ENCODE results near the gene GUCA1A.
A peak's percentile ranks its signal among the peaks of the same experiment; 100 is the strongest.

GUCA1A gene

DNA sequence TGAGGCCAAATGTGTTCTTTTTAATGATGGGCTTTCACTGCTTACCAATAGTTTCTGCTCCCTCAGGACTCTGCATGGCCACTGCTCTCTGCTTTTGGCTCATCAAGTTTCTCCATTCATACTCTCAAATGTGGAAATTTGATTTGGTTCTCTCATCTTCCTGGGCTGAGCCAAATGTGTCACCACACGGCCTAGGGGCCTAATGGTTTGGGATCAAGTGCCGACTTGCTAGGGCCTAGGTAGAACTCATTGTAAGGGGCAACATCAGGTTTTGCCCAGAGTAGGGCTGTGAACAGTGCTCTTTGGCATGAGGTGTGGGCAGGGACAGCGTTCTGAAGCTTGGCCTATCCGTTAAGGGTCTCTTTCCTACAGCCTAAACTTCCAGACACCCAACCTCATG, 48.4 kb downstream of the GUCA1A start:
- DNase-seq (ENCODE audit: extremely low spot score) = no peak
- TF ChIP-seq CTCF (IDR thresholded peaks at IDR 0.05; ENCODE audit: control extremely low read depth, extremely low read depth, low read depth, missing control alignments) = no peak
- ChIA-PET CTCF (interaction anchor here (1.1 to 1.6 kb wide), 2 partner anchors 178 to 326 kb away, joined by 3 read pairs; no protein-coding TSS in a partner anchor), POLR2A (no interaction called here)

- ChIA-PET POLR2A (no interaction called here), CTCF (interaction anchor here (1.6 kb wide), 1 partner anchor 325 kb away, joined by 3 read pairs; no protein-coding TSS in a partner anchor)
- no peak for TF ChIP-seq CTCF (IDR thresholded peaks at IDR 0.05; ENCODE audit: control extremely low read depth, extremely low read depth, low read depth, missing control alignments)
- no peak for DNase-seq (ENCODE audit: extremely low spot score)
Measured at GRCh38 chr6:42222448-42222847, 49.3 kb downstream of the GUCA1A start.

DNA sequence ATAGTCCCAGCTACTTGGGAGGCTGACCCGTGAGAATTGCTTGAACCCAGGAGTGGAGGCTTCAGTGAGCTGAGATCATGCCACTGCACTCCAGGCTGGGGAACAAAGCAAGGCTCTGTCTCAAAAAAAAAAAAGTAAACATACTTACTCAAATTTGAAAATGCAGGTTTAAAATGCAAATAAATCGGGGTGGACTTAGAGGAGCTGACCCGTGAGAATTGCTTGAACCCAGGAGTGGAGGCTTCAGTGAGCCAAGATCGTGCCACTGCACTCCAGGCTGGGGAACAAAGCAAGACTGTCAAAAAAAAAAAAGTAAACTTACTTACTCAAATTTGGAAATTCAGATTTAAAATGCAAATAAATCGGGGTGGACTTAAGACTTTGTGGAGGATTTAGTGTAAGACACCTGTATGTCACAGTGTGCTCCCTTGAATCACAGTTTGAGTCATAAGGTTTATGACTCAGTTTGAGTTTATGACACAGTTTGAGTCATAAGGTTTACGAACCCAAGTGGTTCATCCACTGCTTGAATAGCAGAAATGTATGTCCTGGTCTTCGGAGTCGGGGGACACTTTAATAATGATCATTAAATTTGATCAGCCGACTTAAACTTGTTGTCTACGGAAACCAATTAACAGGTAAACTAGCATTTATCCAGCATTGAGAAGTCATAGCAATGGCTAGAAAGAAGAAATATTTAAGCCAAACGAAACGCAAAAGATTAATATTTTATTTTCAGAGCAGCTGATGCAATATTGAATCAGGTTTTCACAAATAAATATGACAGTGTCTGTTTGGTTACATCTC, 51.3 kb downstream of the GUCA1A start:
- DNase-seq (ENCODE audit: extremely low spot score) = peak; percentile 71
- CTCF ChIA-PET = interaction anchor here (0.9 kb wide), 1 partner anchor 327 kb away, joined by 3 read pairs; no protein-coding TSS in a partner anchor
- POLR2A ChIA-PET = interaction anchor here (0.5 to 0.7 kb wide), 3 partner anchors 91 to 656 kb away, joined by 3 read pairs; partner anchors contain the start of gene TAF8
- TF ChIP-seq CTCF (IDR thresholded peaks at IDR 0.05; ENCODE audit: control extremely low read depth, extremely low read depth, low read depth, missing control alignments) = no peak

DNA sequence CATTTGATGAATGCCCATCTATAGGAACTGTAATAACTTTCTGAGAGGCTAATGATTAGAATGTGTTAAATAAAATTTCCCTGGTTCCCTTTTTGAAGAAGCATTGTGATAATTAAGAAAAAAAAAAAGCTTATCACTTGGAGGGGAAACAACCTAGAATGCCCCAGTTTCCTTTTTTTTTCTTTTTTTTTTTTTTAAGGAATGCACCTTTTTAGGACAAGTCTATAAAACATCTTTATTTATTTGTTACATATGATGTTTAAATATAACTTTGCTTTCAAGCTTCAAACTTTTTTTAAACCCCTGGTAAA, 51.8 kb downstream of the GUCA1A start:
- no peak for DNase-seq (ENCODE audit: extremely low spot score)
- CTCF ChIA-PET = interaction anchor here (0.9 kb wide), 1 partner anchor 326 kb away, joined by 3 read pairs; no protein-coding TSS in a partner anchor
- POLR2A ChIA-PET = no interaction called here

DNA sequence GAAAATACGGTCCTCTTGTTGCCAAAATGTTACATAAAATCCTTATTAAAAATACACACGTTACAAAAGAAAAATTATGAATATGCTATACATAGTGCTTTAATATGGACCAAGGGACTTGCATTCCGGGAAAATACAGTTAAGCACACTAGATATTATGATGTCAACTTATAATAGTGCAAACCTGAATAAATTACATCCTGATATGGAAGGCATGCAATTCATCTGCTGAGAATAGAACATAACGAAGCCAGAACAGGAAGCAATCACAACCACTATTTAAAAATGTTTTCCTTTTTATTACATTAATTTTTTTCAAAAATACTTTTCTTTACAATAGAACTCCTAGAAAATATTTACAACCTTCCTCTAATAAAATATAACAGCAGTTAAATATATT, 52.3 kb downstream of the GUCA1A start:
- ChIA-PET POLR2A (no interaction called here), CTCF (interaction anchor here (0.9 to 3.3 kb wide), 3 partner anchors 10 to 326 kb away, joined by 3 to 14 read pairs (median 4); no protein-coding TSS in a partner anchor)
- TF ChIP-seq CTCF (IDR thresholded peaks at IDR 0.05; ENCODE audit: control extremely low read depth, extremely low read depth, low read depth, missing control alignments) = no peak
- no peak for DNase-seq (ENCODE audit: extremely low spot score)

More for the DNA sequence above, 51.8 kb downstream of the GUCA1A start:
- no peak for TF ChIP-seq CTCF (IDR thresholded peaks at IDR 0.05; ENCODE audit: control extremely low read depth, extremely low read depth, low read depth, missing control alignments)

- DNase-seq (ENCODE audit: extremely low spot score) = no peak
- POLR2A ChIA-PET = no interaction called here
- CTCF ChIA-PET = interaction anchor here (1.0 to 3.3 kb wide), 4 partner anchors 9 to 169 kb away, joined by 3 to 14 read pairs (median 4); no protein-coding TSS in a partner anchor
Measured at GRCh38 chr6:42226161-42226611, 53.0 kb downstream of the GUCA1A start.

More at GRCh38 chr6:42226161-42226611, 53.0 kb downstream of the GUCA1A start:
- TF ChIP-seq CTCF (IDR thresholded peaks at IDR 0.05; ENCODE audit: control extremely low read depth, extremely low read depth, low read depth, missing control alignments) = no peak

Measured in GM10248 (cell line).